Natural killer cell treated with Interleukin-12 subunit alpha and Interleukin-12 subunit beta and Interleukin-15 and Interleukin-18, amount 100 ng/mL, for 72 hours (primary cell): ENCODE measurements around the gene SCG3. TPM values are rescaled to one million over a fixed set of nuclear protein-coding genes. Genes with fewer than 3 reads are reported as not detected.

Source experiments
- ATAC-seq, 2 donors: fragments of 150-1000 bp; cut with Tn5 transposase in 1 of 2; sonication (Bioruptor Pico), chemical (Tn5 transposase) in 1 of 2; 2 replicates each; pipeline ENCODE4 v1.10.0; 2021
- DNase-seq: peaks from one replicate; pipeline ENCODE4 v3.0.0; 2022; ENCODE audit warnings: low spot score
- H3K27ac Mint-ChIP-seq, 2 donors: 1 replicate in 1 of 2; 2 replicates in 1 of 2; pipeline ENCODE4 v1.8.0; 2022; ENCODE audit warnings: mixed read lengths in 2 of 2, mild to moderate bottlenecking in 1 of 2, moderate library complexity in 1 of 2
- H3K27me3 Mint-ChIP-seq, 2 donors: 1 replicate in 1 of 2; 2 replicates in 1 of 2; pipeline ENCODE4 v1.8.0; 2022; ENCODE audit warnings: mixed read lengths in 2 of 2
- H3K36me3 Mint-ChIP-seq: one replicate; pipeline ENCODE4 v1.8.0; 2022; ENCODE audit warnings: mixed read lengths
- H3K4me1 Mint-ChIP-seq, 2 donors: 1 replicate in 1 of 2; 2 replicates in 1 of 2; pipeline ENCODE4 v1.8.0; 2022; ENCODE audit warnings: low read depth in 2 of 2, mixed read lengths in 2 of 2, mild to moderate bottlenecking in 1 of 2
- H3K4me3 Mint-ChIP-seq: one replicate; pipeline ENCODE4 v1.8.0; 2022; ENCODE audit warnings: mixed read lengths
- H3K9me3 Mint-ChIP-seq: 2 replicates; pipeline ENCODE4 v1.8.0; 2022; ENCODE audit warnings: mixed read lengths
- total RNA-seq, 2 donors: library from RNA; stranded (reverse); gene quantifications; one replicate each; pipeline ENCODE4 v1.2.3, GENCODE V29; 2022

The SCG3 gene
- total RNA-seq, 2 donors from 2014 or later: not detected

DNA sequence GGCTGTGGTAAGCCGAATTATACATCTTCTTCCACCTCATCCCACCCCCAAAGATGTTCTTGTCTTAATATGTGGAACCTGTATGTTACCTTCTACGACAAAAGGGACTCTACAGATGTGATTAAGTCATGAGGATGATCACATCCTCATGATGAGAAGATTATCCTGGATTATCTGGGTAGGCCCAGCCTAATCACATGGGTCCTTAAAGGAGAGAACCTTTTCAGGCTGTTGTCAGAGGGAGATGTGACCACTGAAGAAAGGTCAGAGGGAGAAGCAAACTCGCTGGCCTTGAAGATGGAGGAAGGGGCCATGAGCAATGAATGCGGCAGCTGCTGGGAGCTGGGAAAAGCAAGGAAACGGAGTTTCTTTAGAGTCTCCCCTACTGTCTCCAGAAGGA lies 12.9 kb upstream of the SCG3 start:
- H3K36me3 Mint-ChIP-seq: no peaks in the 10 kb centered on the region
- DNase-seq (no peak), ATAC-seq (no peak)
- no peaks in the 10 kb centered on the region for H3K4me1 Mint-ChIP-seq
- H3K27ac Mint-ChIP-seq: no peak overlapping the region
- H3K27me3 Mint-ChIP-seq: peaks cover 21 to 29% of the 10 kb centered on the region in 2 donors
- no peak overlapping the region for H3K4me3 Mint-ChIP-seq
- H3K9me3 Mint-ChIP-seq: no peaks in the 10 kb centered on the region

DNA sequence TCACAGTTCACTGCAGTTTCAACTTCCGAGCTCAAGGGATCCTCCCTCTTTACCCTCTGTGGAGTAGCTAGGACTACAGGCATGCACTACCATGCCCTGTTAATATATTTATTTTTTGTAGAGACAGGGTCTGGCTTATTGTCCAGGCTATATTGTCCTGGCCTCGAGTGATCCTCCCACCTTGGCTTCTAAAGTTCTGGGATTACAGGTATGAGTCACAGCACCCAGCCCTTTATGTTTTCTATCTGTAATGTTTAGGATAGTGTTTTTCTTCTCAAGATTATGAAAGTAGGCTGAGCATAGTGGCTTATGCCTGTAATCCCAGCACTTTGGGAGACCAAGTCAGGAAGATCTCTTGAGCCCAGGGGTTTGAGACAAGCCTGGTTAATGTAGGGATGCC lies 11.9 kb upstream of the SCG3 start:
- Mint-ChIP-seq H3K4me3 (no peak overlapping the region), H3K27me3 (peaks cover 23 to 29% of the 10 kb centered on the region in 2 donors), H3K36me3 (no peaks in the 10 kb centered on the region), H3K27ac (no peak overlapping the region), H3K4me1 (no peaks in the 10 kb centered on the region), H3K9me3 (no peaks in the 10 kb centered on the region)
- ATAC-seq: no peak
- DNase-seq: no peak

DNA sequence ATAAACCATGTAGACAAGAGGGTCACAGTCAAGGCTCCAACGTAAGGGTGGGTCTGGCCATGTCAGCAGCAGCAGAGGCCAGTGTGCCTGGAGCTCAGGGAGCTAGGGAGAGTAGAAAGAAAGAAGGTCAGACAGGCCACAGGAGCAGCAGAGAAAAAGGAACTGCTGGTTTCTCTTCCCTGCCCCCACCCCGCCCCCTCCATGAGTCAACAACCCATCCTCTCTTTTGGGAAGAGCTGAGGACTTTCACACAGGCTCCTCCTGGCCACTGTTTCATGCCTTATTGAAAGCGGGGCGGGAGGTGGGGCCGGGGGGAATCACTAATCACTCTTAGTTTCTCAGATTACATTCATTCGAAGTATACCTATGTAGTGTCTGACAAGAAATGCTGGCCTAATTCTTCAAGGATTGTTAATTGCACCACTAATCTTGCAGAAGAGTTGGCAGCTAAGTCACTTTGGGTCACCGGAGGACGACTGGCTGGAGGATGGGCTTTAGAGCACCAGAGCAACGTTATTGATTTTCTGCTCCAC lies 9.1 kb upstream of the SCG3 start:
- no peak overlapping the region for H3K27ac Mint-ChIP-seq
- no peaks in the 10 kb centered on the region for H3K36me3 Mint-ChIP-seq
- DNase-seq (no peak), ATAC-seq (no peak)
- H3K4me1 Mint-ChIP-seq: no peaks in the 10 kb centered on the region
- H3K9me3 Mint-ChIP-seq: no peaks in the 10 kb centered on the region
- H3K27me3 Mint-ChIP-seq: peaks cover 21 to 23% of the 10 kb centered on the region in 2 donors
- H3K4me3 Mint-ChIP-seq: no peak overlapping the region

DNA sequence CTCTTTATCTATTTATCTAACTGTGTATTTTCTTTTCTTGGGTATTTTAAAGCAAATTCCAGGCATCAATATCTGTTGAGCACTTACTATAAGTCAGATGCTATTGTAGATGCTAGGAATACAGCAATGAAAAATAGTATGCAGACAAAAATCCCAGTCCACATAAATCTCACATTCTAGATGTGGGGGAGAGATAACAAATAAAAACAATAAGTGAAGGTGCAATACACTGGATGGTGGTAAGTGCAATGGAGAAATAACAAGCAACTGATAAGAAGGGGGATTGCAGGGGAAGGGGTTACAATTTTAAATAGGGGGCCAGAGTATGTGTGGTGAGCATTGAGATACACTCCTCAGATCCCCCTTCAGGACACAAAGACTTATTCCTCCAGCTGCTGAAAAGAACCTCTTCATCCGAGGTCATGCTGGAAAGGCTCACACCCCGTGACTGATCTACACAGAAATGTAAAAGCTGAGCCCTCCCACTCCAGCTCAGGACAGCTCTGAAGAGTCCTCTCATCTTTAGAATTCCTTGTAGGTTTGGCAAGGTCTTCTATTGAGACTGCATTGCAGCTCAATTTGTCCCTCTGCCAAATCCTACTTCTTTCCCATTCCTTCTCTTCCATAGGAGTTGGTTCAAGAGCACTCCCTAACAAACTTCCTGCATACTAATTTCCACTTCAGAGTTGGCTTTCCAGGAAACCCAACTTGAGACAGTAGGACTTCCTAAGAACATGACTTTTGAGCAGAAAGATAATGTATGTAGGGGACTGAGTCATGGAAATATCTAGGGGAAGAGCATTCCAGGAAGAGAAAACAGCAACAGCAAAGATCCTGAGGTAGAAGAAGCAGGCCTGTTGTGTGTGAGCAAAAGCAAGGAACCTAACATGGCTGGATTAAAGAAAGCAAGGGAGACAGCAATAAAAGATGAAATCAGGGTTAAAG lies 8.1 kb upstream of the SCG3 start:
- ATAC-seq: no peak
- Mint-ChIP-seq H3K9me3 (no peaks in the 10 kb centered on the region), H3K27ac (no peak overlapping the region), H3K27me3 (peaks cover 16 to 22% of the 10 kb centered on the region in 2 donors), H3K4me3 (no peak overlapping the region), H3K36me3 (no peaks in the 10 kb centered on the region), H3K4me1 (peaks cover 0 to 2% of the 10 kb centered on the region in 2 donors)
- DNase-seq: no peak

DNA sequence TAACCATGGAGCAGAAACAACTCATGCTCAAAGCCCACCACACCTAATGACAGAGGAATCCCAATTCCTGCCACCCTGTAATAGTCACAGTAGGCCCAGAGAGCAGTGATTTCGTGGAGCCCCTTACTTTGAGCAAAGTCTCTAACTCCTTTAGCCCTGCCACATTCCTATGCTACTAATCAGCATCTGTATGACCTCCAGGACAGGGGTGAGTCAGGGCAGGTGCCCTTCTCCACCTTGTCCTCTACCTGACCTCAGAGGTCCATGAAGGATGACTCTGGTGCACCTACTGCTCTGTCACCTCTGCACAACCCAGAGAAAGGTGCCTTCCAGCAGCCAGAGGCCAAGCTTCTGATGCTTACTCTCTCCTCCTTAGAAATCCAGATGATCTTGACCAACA lies 6.1 kb upstream of the SCG3 start:
- Mint-ChIP-seq H3K27ac (no peak overlapping the region), H3K4me1 (peaks cover 0 to 3% of the 10 kb centered on the region in 2 donors), H3K9me3 (no peaks in the 10 kb centered on the region), H3K27me3 (peaks cover 26 to 27% of the 10 kb centered on the region in 2 donors), H3K36me3 (no peaks in the 10 kb centered on the region), H3K4me3 (no peak overlapping the region)
- ATAC-seq (peak; percentile 31 to 48), DNase-seq (no peak)

DNA sequence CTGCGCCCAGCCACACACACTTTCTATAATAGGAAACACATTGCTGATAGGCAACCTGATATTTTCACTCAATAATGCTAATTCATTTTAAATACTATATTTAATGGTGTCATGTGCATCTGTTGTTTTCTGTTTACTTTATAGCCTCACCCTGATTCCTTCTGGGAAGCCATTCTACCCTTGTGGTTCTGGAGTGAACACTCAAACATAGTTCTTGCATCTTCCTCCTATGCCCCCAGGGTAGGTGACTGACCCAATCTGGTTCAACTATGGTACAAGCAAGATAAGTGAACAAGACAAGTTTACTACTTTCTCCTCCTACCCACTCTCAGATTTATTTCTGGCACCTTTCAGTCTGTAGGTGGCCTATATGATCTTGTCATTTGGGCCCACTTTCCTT lies 4.3 kb upstream of the SCG3 start:
- no peak overlapping the region for H3K27ac Mint-ChIP-seq
- no peaks in the 10 kb centered on the region for H3K9me3 Mint-ChIP-seq
- no peak overlapping the region for H3K4me3 Mint-ChIP-seq
- no peak for DNase-seq
- ATAC-seq: no peak
- no peaks in the 10 kb centered on the region for H3K36me3 Mint-ChIP-seq
- H3K4me1 Mint-ChIP-seq: peaks cover 0 to 7% of the 10 kb centered on the region in 2 donors
- H3K27me3 Mint-ChIP-seq: peaks cover 27 to 28% of the 10 kb centered on the region in 2 donors

DNA sequence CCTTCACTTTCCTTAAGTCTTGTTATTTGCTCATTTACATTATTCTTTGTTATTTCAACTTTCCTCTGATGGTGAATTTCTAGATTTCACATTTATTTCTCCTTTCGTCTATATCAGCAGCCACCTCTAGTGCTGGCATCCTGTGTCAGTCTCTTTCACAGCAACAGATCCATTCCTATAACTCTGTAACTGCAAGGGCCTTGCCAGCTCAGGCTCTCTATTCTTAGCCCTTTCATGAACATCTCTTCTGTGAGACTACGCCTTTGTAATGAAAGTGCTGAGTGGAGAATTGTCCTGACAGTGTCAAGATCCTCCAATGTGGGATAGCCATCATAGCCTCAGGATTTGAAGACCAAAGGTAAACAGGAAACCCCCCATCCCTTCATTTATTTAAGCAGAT lies 3.9 kb upstream of the SCG3 start:
- no peaks in the 10 kb centered on the region for H3K9me3 Mint-ChIP-seq
- peaks cover 0 to 7% of the 10 kb centered on the region in 2 donors for H3K4me1 Mint-ChIP-seq
- ATAC-seq (no peak), DNase-seq (no peak)
- H3K27me3 Mint-ChIP-seq: peaks cover 26 to 28% of the 10 kb centered on the region in 2 donors
- no peaks in the 10 kb centered on the region for H3K36me3 Mint-ChIP-seq
- H3K4me3 Mint-ChIP-seq: no peak overlapping the region
- no peak overlapping the region for H3K27ac Mint-ChIP-seq

DNA sequence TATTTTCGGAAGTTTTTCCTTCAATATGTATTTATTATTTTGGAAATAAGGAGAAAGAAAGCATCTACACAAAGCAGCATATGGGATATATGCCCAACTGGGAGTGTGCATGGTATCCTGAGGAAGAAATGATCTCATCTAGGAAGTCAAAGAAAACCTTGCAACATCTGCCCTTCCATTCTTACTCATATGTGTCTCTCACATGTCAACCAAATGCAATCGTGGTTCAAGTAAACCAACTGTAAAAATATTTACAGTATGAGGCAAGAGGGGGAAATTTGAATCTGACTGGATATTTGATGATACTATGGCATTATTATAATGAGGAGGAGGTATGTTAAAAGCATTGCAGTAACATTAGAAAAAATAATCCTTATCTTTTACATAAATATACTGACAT lies 3.2 kb upstream of the SCG3 start:
- Mint-ChIP-seq H3K36me3 (no peaks in the 10 kb centered on the region), H3K27ac (no peak overlapping the region), H3K4me1 (peaks cover 0 to 7% of the 10 kb centered on the region in 2 donors), H3K9me3 (no peaks in the 10 kb centered on the region), H3K27me3 (peaks cover 26 to 28% of the 10 kb centered on the region in 2 donors), H3K4me3 (no peak overlapping the region)
- no peak for DNase-seq
- ATAC-seq: no peak

DNA sequence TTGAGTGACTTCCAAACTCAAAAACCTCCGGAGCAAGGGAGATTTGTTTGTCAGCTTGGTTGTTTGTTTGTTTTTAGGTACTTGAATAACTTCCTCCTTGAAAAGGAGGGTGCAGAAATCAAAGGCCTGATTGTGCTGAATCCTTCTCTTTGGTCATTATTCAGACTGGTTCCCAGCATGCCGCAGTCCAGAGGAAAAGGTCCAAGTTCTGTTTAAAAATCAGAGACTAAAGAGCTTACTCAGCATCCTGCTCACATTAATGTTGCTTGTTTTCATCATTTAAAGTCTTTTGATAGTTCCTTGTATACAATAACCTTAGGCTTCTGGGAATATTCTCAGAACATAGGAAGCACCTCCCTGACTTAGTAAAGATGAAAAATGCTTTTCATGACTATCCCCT lies 982 bp upstream of the SCG3 start:
- H3K27ac Mint-ChIP-seq: no peak overlapping the region
- no peaks in the 10 kb centered on the region for H3K36me3 Mint-ChIP-seq
- H3K9me3 Mint-ChIP-seq: no peaks in the 10 kb centered on the region
- peaks cover 0 to 7% of the 10 kb centered on the region in 2 donors for H3K4me1 Mint-ChIP-seq
- ATAC-seq (no peak), DNase-seq (no peak)
- H3K4me3 Mint-ChIP-seq: no peak overlapping the region
- H3K27me3 Mint-ChIP-seq: peaks cover 33 to 46% of the 10 kb centered on the region in 2 donors

DNA sequence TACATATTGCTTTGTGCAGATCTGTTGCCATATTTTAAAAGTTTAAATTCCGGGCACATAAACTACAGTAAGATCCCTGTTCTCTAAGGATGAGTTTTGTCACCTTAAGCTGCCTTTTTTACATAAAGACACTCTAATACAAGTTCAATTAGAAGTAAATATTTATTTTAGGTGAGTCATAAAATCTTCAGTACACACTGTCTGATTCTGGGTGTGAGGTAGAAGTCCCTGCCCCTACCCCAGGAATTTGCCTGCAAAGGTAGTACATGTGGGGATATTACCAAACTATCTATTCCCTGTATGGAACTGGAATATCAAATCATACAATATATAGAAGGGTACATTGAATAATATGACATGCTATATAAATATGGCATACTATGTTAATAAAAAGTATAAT lies 6.3 kb downstream of the SCG3 start:
- no peak overlapping the region for H3K27ac Mint-ChIP-seq
- H3K27me3 Mint-ChIP-seq: peaks cover 37 to 61% of the 10 kb centered on the region in 2 donors
- DNase-seq (no peak), ATAC-seq (no peak)
- no peaks in the 10 kb centered on the region for H3K4me1 Mint-ChIP-seq
- no peaks in the 10 kb centered on the region for H3K36me3 Mint-ChIP-seq
- H3K4me3 Mint-ChIP-seq: no peak overlapping the region
- H3K9me3 Mint-ChIP-seq: no peaks in the 10 kb centered on the region

DNA sequence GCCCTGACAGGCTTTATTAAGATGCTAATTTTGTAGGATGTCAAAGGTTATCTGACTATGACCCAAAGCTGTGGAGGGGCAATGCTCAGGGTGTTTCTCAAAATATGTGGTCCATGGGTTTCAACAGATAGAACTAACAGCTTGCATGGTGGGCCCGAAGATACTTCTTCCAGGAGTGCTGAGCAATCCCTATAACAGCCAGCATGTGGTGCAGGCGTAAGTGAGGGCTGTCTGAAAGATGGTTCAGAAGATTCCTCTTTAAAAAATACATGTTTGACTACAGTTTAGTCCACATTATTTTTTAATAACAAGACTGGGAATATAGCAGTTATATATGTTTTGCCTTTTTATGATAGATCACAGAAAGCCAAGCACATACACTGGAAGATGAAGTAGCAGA lies 7.6 kb downstream of the SCG3 start:
- DNase-seq (no peak), ATAC-seq (no peak)
- Mint-ChIP-seq H3K4me3 (no peak overlapping the region), H3K4me1 (peaks cover 0 to 3% of the 10 kb centered on the region in 2 donors), H3K27me3 (peaks cover 41 to 68% of the 10 kb centered on the region in 2 donors), H3K9me3 (no peaks in the 10 kb centered on the region), H3K36me3 (no peaks in the 10 kb centered on the region), H3K27ac (no peak overlapping the region)

DNA sequence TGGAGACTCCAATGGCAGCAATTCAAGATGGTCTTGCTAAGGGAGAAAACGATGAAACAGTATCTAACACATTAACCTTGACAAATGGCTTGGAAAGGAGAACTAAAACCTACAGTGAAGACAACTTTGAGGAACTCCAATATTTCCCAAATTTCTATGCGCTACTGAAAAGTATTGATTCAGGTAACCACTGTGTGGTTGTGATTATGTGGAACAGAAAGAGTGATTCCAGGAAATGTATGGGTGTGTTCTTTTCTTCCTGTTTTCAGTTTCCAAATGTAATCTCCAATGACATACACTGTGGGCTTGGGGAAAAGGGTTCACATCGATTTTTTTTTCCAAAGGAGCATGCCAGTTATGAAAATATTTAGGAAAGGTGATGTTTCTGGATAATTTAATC lies 10.9 kb downstream of the SCG3 start:
- Mint-ChIP-seq H3K4me3 (no peak overlapping the region), H3K27ac (no peak overlapping the region), H3K27me3 (peaks cover 33 to 46% of the 10 kb centered on the region in 2 donors), H3K36me3 (no peaks in the 10 kb centered on the region), H3K9me3 (no peaks in the 10 kb centered on the region), H3K4me1 (peaks cover 0 to 3% of the 10 kb centered on the region in 2 donors)
- no peak for ATAC-seq
- no peak for DNase-seq

DNA sequence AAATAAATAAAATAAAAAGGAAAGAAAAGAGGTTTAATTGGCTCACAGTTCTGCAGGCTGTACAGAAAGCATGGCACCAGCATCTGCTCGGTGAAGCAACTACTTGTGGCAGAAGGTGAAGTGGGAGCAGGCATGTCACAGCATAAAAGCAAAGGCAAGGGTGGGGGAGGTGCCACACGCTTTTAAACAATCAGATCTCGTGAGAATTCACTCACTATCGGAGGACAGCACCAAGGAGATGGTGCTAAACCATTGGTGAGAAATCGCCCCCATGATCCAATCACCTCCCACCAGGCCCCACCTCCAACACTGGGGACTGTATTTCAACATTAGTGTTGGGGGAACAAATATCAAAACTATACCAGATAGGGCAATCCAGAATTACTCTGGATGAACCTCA lies 15.3 kb downstream of the SCG3 start:
- peaks cover 19 to 38% of the 10 kb centered on the region in 2 donors for H3K27me3 Mint-ChIP-seq
- no peak for DNase-seq
- no peaks in the 10 kb centered on the region for H3K9me3 Mint-ChIP-seq
- no peak overlapping the region for H3K4me3 Mint-ChIP-seq
- no peaks in the 10 kb centered on the region for H3K36me3 Mint-ChIP-seq
- peaks cover 0 to 3% of the 10 kb centered on the region in 2 donors for H3K4me1 Mint-ChIP-seq
- ATAC-seq: no peak
- H3K27ac Mint-ChIP-seq: no peak overlapping the region

DNA sequence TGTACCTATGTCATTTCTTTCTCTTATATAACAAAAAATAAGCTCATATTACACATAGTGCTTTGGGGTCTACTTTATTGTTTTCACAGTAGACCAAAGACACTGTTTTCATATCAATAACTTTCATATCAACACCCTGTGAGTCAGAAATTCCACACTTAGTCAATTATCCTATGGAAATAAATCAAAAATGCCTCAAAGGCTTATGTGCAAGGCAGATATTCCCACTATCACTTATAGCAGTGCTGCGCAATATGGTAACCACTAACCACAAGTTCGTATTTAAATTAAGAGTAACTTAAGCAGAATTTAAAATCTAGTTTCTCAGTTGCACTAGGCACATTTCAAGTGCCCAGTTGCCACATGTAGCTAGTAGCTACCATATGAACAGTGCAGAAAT lies 15.9 kb downstream of the SCG3 start:
- Mint-ChIP-seq H3K36me3 (no peaks in the 10 kb centered on the region), H3K27me3 (peaks cover 19 to 35% of the 10 kb centered on the region in 2 donors), H3K9me3 (no peaks in the 10 kb centered on the region), H3K4me3 (no peak overlapping the region), H3K27ac (no peak overlapping the region), H3K4me1 (peaks cover 0 to 3% of the 10 kb centered on the region in 2 donors)
- ATAC-seq (no peak), DNase-seq (no peak)
